Measurements from ENCODE around the gene LRFN3. TPM values are rescaled to one million over a fixed set of nuclear protein-coding genes. Genes with fewer than 3 reads are reported as not detected.

LRFN3 gene
- total RNA-seq, 1 experiment from 2014 or later: 14.6 TPM

DNA sequence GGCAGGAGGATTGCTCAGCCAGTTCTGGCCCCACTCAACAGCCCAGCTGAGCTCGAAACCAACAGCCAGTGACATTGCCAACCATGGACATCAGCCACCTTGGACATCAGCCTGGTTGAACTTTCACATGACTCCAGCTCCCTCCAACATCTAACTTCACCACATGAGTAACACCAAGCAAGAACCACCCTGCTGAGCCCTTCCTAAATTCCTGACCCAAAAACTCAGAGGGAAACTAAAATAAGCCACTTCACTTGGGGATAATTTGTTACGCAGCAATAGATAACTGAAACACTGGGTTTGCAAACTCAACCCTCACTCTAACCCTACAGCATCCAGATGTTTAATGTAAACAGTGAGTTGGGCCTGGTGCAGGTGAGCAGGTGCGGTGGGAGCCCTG, 10.7 kb upstream of the LRFN3 start:
- Histone ChIP-seq H3K36me3 (ENCODE audit: insufficient read depth, low read length, poor library complexity, severe bottlenecking) (no peaks in the 10 kb centered on the region), H3K4me3 (ENCODE audit: low read depth, low read length, poor library complexity, severe bottlenecking) (no peak overlapping the region), H3K9me3 (ENCODE audit: low read depth, low read length, poor library complexity, severe bottlenecking) (no peaks in the 10 kb centered on the region), H3K4me1 (ENCODE audit: insufficient read depth, low read length, poor library complexity, severe bottlenecking) (no peaks in the 10 kb centered on the region), H3K27me3 (replicated peaks; ENCODE audit: insufficient read depth, low read depth, low read length, poor library complexity) (no peaks in the 10 kb centered on the region), H3K27ac (ENCODE audit: low read depth, low read length, poor library complexity, severe bottlenecking) (no peak overlapping the region)
- no peak for DNase-seq (ENCODE audit: low spot score)
- TF ChIP-seq EZH2 (IDR thresholded peaks at IDR 0.05; ENCODE audit: borderline replicate concordance, low read depth, low read length, poor library complexity, severe bottlenecking): no peak
- no peak for TF ChIP-seq CTCF (conservative IDR thresholded peaks at IDR 0.05; ENCODE audit: low read depth, low read length)
- ChIA-PET CTCF (interaction anchor here (0.6 kb wide), 1 partner anchor 47 kb away, joined by 7 read pairs; no protein-coding TSS in a partner anchor), POLR2A (ENCODE audit: low non-redundant PET) (no interaction called here)
- no TSS peak for BruUV-seq (replicated peaks)
- intact Hi-C loops (cut with micrococcal nuclease; ENCODE audit: unreplicated experiment): no loop called here

GRCh38 chr19:35928507-35928906, 7.7 kb upstream of the LRFN3 start:
- no TSS peak for BruUV-seq (replicated peaks)
- intact Hi-C loops (cut with micrococcal nuclease; ENCODE audit: unreplicated experiment): no loop called here
- Histone ChIP-seq H3K27ac (ENCODE audit: low read depth, low read length, poor library complexity, severe bottlenecking) (no peak overlapping the region), H3K9me3 (ENCODE audit: low read depth, low read length, poor library complexity, severe bottlenecking) (no peaks in the 10 kb centered on the region), H3K27me3 (replicated peaks; ENCODE audit: insufficient read depth, low read depth, low read length, poor library complexity) (no peaks in the 10 kb centered on the region), H3K4me3 (ENCODE audit: low read depth, low read length, poor library complexity, severe bottlenecking) (no peak overlapping the region), H3K36me3 (ENCODE audit: insufficient read depth, low read length, poor library complexity, severe bottlenecking) (no peaks in the 10 kb centered on the region), H3K4me1 (ENCODE audit: insufficient read depth, low read length, poor library complexity, severe bottlenecking) (peaks cover 4% of the 10 kb centered on the region)
- CTCF ChIA-PET: no interaction called here
- no peak for TF ChIP-seq CTCF (conservative IDR thresholded peaks at IDR 0.05; ENCODE audit: low read depth, low read length)
- POLR2A ChIA-PET (ENCODE audit: low non-redundant PET): no interaction called here
- DNase-seq (ENCODE audit: low spot score): no peak

DNA sequence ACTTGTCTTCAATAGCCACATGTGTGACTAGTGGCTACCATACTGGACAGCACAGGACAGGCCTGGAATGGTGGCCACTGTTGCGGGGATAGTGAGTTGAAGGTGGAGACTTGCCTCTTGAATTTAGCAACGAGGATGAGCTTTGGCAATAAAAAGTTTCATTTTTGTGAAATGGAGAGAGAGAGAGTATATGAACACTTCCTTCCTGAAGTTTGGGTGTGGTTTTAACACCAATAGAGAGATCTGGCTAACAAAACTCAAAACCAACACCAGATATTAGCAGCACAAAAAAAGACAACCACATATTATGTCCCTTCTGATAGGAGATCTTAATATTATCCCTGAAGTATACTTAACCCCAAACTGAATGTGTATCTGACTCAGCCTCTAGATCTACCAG, 6.3 kb upstream of the LRFN3 start:
- Histone ChIP-seq H3K4me1 (ENCODE audit: insufficient read depth, low read length, poor library complexity, severe bottlenecking) (peaks cover 4% of the 10 kb centered on the region), H3K36me3 (ENCODE audit: insufficient read depth, low read length, poor library complexity, severe bottlenecking) (no peaks in the 10 kb centered on the region), H3K27ac (ENCODE audit: low read depth, low read length, poor library complexity, severe bottlenecking) (no peak overlapping the region), H3K27me3 (replicated peaks; ENCODE audit: insufficient read depth, low read depth, low read length, poor library complexity) (no peaks in the 10 kb centered on the region), H3K4me3 (ENCODE audit: low read depth, low read length, poor library complexity, severe bottlenecking) (no peak overlapping the region), H3K9me3 (ENCODE audit: low read depth, low read length, poor library complexity, severe bottlenecking) (no peaks in the 10 kb centered on the region)
- TF ChIP-seq EZH2 (IDR thresholded peaks at IDR 0.05; ENCODE audit: borderline replicate concordance, low read depth, low read length, poor library complexity, severe bottlenecking) (no peak), CTCF (conservative IDR thresholded peaks at IDR 0.05; ENCODE audit: low read depth, low read length) (no peak)
- intact Hi-C loops (cut with micrococcal nuclease; ENCODE audit: unreplicated experiment): loop anchor here (10.0 kb wide), 1 partner anchor 185 kb away; the partner anchor contains the start of genes IGFLR1, LIN37, PSENEN and U2AF1L4
- ChIA-PET POLR2A (ENCODE audit: low non-redundant PET) (interaction anchor here (0.9 kb wide), 1 partner anchor 60 kb away, joined by 10 read pairs; no protein-coding TSS in a partner anchor), CTCF (no interaction called here)
- no TSS peak for BruUV-seq (replicated peaks)
- no peak for DNase-seq (ENCODE audit: low spot score)

All from A673 (cell line).